Left kidney (tissue), 2 donors: ENCODE data around the gene CLSTN2. TPM values are rescaled to one million over a fixed set of nuclear protein-coding genes. Genes with fewer than 3 reads are reported as not detected.

Source experiments
- DNase-seq: peaks from one replicate; pipeline ENCODE4 v3.0.0-alpha.2; 2013
- polyA plus RNA-seq: library from polyadenylated mRNA; unstranded; fragments of 120-200 nt; gene quantifications from one replicate; pipeline ENCODE4 v1.2.1, GENCODE V29; 2013; ENCODE audit not compliant: insufficient read length

The CLSTN2 gene
- polyA plus RNA-seq, 1 donor = 2.0 TPM

- no peak for DNase-seq
Observed at GRCh38 chr3:140599009-140599408, 664.0 kb downstream of the CLSTN2 start.

DNA sequence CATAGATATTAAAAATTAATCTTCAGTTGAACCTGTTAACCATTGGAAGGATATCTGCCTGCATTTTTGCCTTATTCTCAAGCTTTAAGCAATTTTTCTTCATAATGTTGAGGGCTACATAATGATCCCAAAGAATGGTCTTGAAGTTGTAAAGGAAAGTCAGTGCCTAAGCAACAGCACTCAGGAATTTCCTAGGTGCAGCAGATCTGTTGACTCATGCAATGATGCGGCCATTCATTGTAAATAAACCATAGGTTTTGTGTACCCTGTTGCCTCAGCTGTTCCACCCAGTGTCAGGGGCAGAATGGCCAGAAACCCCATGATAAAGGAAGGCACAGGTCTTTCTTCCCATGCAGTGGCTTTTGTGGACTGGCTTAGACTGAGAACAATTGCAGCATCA is 664.5 kb downstream of the CLSTN2 start:
- DNase-seq = no peak

- DNase-seq = no peak
Observed at GRCh38 chr3:140601881-140602280, 666.9 kb downstream of the CLSTN2 start.

DNA sequence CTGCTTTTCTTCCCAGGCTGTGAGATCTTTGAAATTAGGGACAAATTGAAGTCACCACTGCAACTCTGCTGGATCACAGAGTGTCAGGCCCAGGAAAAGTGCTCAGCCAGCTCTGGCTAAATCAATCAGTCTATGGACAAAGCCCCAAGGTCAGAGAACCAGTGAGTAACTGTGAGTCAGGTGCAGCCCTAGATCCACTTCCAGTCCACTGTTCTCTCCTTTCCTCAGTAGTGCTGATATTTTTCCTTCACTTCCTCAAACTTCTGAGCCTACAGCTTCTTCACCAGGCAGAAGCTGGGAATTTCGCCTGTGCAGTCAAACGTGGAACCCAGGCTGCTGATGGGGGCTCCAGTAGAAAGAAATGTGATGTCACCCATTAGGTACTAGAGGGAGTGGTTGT is 667.8 kb downstream of the CLSTN2 start:
- DNase-seq = no peak

- DNase-seq = no peak
Observed at GRCh38 chr3:140603766-140604165, 668.8 kb downstream of the CLSTN2 start.

- no peak for DNase-seq
Observed at GRCh38 chr3:140610544-140610943, 675.6 kb downstream of the CLSTN2 start.

- DNase-seq = no peak
Observed at GRCh38 chr3:140614001-140614400, 679.0 kb downstream of the CLSTN2 start.

GRCh38 chr3:140617135-140617534 is 682.1 kb downstream of the CLSTN2 start:
- DNase-seq = no peak

DNA sequence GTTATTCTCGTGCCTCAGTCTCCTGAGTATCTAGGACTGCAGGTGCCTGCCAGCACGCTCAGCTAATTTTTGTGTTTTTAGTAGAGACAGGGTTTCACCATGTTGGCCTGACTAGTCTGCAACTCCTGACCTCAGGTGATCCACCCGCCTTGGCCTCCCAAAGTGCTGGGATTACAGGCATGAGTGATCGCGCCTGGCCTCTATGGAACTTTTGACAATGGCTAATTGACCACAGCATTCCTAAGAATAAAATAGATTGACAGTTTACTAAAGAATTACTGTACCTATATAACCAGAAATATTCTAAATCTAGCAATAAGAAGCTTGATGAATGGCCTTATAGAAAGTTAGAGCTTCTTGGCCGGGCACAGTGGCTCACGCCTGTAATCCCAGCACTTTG is 691.9 kb downstream of the CLSTN2 start:
- DNase-seq = no peak
